Vagina (tissue), 2 donors: ENCODE results near the gene ZNF451. TPM values are rescaled to one million over a fixed set of nuclear protein-coding genes. Genes with fewer than 3 reads are reported as not detected.

Source experiments
- DNase-seq, 2 donors: peaks; one replicate each; pipeline ENCODE4 v3.0.0-alpha.2; 2017; ENCODE audit errors: extremely low spot score in 2 of 2
- H3K27ac ChIP-seq: fragments of 200-600 bp; sonication (generic); one replicate; pipeline ENCODE4 v1.5.1; 2019
- H3K27me3 ChIP-seq: fragments of 200-600 bp; sonication (generic); one replicate; pipeline ENCODE4 v1.5.1; 2019
- H3K36me3 ChIP-seq, 2 donors: fragments of 200-600 bp; sonication (generic); one replicate each; pipeline ENCODE4 v1.5.1; 2017 to 2019
- H3K4me1 ChIP-seq: fragments of 200-600 bp; sonication (generic); one replicate; pipeline ENCODE4 v1.5.1; 2019
- H3K4me3 ChIP-seq, 2 donors: fragments of 200-600 bp; sonication (generic); 1 replicate in 1 of 2; 2 replicates in 1 of 2; pipeline ENCODE4 v1.5.1; 2016 to 2019
- H3K9me3 ChIP-seq: fragments of 200-600 bp; sonication (generic); one replicate; pipeline ENCODE4 v1.5.1; 2019
- CTCF ChIP-seq, 3 experiments: fragments of 450-650 bp in 2 of 3; fragments of 200-600 bp in 1 of 3; sonication (generic) in 1 of 3; IDR thresholded peaks; one replicate each; pipeline ENCODE4 v1.5.1; 2017 to 2019; ENCODE audit warnings: antibody characterized with exemption in 3 of 3, mild to moderate bottlenecking in 2 of 3, moderate library complexity in 2 of 3
- POLR2A ChIP-seq, 2 donors: fragments of 450-650 bp; IDR thresholded peaks; one replicate each; pipeline ENCODE4 v1.6.1; 2017; ENCODE audit warnings: antibody characterized with exemption in 2 of 2, mild to moderate bottlenecking in 2 of 2, moderate library complexity in 2 of 2
- POLR2AphosphoS5 ChIP-seq, 2 donors: sonication (generic); formaldehyde crosslinking; IDR thresholded peaks; one replicate each; pipeline ENCODE4 v1.9.0; 2017; ENCODE audit warnings: antibody characterized with exemption in 2 of 2, mild to moderate bottlenecking in 2 of 2, low read depth in 1 of 2; ENCODE audit not compliant: insufficient read depth in 1 of 2
- intact Hi-C: fragments of 100-400 bp; cut with DNase I; formaldehyde crosslinking; loops from one replicate; pipeline ENCODE4 v1.15.1; 2023
- total RNA-seq: library from RNA; depleted of rRNA; stranded (reverse); fragments of >200 nt; gene quantifications from one replicate; pipeline ENCODE4 v1.2.3, GENCODE V29; 2016

Gene ZNF451
- total RNA-seq, 1 donor from 2014 or later: 43.5 TPM

GRCh38 chr6:57201718-57202117 is 111.7 kb downstream of the ZNF451 start:
- no peak for DNase-seq
- no peaks in the 10 kb centered on the region for H3K36me3 ChIP-seq
- H3K27ac ChIP-seq: no peak overlapping the region
- H3K4me3 ChIP-seq: no peak overlapping the region
- intact Hi-C loops: no loop called here
- TF ChIP-seq POLR2A (IDR thresholded peaks at IDR 0.05) (no peak), POLR2AphosphoS5 (IDR thresholded peaks at IDR 0.05; ENCODE audit: insufficient read depth in 1 of 2, low read depth in 1 of 2) (no peak), CTCF (IDR thresholded peaks at IDR 0.05) (no peak)
- no peaks in the 10 kb centered on the region for H3K27me3 ChIP-seq
- H3K9me3 ChIP-seq: no peaks in the 10 kb centered on the region
- peaks cover 13% of the 10 kb centered on the region for H3K4me1 ChIP-seq

GRCh38 chr6:57205550-57206328 is 115.8 kb downstream of the ZNF451 start:
- Histone ChIP-seq H3K4me3 (no peak overlapping the region), H3K9me3 (no peaks in the 10 kb centered on the region), H3K27me3 (no peaks in the 10 kb centered on the region), H3K36me3 (no peaks in the 10 kb centered on the region), H3K27ac (no peak overlapping the region), H3K4me1 (no peaks in the 10 kb centered on the region)
- intact Hi-C loops: no loop called here
- TF ChIP-seq POLR2AphosphoS5 (IDR thresholded peaks at IDR 0.05; ENCODE audit: insufficient read depth in 1 of 2, low read depth in 1 of 2): no peak
- TF ChIP-seq POLR2A (IDR thresholded peaks at IDR 0.05): no peak
- TF ChIP-seq CTCF (IDR thresholded peaks at IDR 0.05): no peak
- no peak for DNase-seq

- no peaks in the 10 kb centered on the region for H3K4me1 ChIP-seq
- no peak for TF ChIP-seq CTCF (IDR thresholded peaks at IDR 0.05)
- no peak for TF ChIP-seq POLR2A (IDR thresholded peaks at IDR 0.05)
- no peak for TF ChIP-seq POLR2AphosphoS5 (IDR thresholded peaks at IDR 0.05; ENCODE audit: insufficient read depth in 1 of 2, low read depth in 1 of 2)
- no peak overlapping the region for H3K4me3 ChIP-seq
- no peaks in the 10 kb centered on the region for H3K27me3 ChIP-seq
- no peaks in the 10 kb centered on the region for H3K9me3 ChIP-seq
- no peak for DNase-seq
- no peak overlapping the region for H3K27ac ChIP-seq
- no peaks in the 10 kb centered on the region for H3K36me3 ChIP-seq
- intact Hi-C loops: no loop called here
Observed at GRCh38 chr6:57207141-57207540, 117.2 kb downstream of the ZNF451 start.

- Histone ChIP-seq H3K27ac (no peak overlapping the region), H3K9me3 (no peaks in the 10 kb centered on the region), H3K4me3 (no peak overlapping the region), H3K27me3 (no peaks in the 10 kb centered on the region), H3K36me3 (no peaks in the 10 kb centered on the region), H3K4me1 (no peaks in the 10 kb centered on the region)
- intact Hi-C loops: no loop called here
- DNase-seq: no peak
- TF ChIP-seq CTCF (IDR thresholded peaks at IDR 0.05) (no peak), POLR2A (IDR thresholded peaks at IDR 0.05) (no peak), POLR2AphosphoS5 (IDR thresholded peaks at IDR 0.05; ENCODE audit: insufficient read depth in 1 of 2, low read depth in 1 of 2) (no peak)
Observed at GRCh38 chr6:57207872-57208271, 117.9 kb downstream of the ZNF451 start.

GRCh38 chr6:57209030-57209429 is 119.0 kb downstream of the ZNF451 start:
- no peak overlapping the region for H3K4me3 ChIP-seq
- no peak for DNase-seq
- intact Hi-C loops: no loop called here
- TF ChIP-seq POLR2AphosphoS5 (IDR thresholded peaks at IDR 0.05; ENCODE audit: insufficient read depth in 1 of 2, low read depth in 1 of 2) (no peak), CTCF (IDR thresholded peaks at IDR 0.05) (no peak), POLR2A (IDR thresholded peaks at IDR 0.05) (no peak)
- H3K27me3 ChIP-seq: no peaks in the 10 kb centered on the region
- no peaks in the 10 kb centered on the region for H3K36me3 ChIP-seq
- no peaks in the 10 kb centered on the region for H3K9me3 ChIP-seq
- no peak overlapping the region for H3K27ac ChIP-seq
- H3K4me1 ChIP-seq: no peaks in the 10 kb centered on the region
